Fibroblast of pulmonary artery (primary cell): Measurements from ENCODE around the gene KCTD18.
A peak's percentile ranks its signal among the peaks of the same experiment; 100 is the strongest.

Source experiments
- DNase-seq: peaks from one replicate; pipeline ENCODE4 v3.0.0-alpha.2; 2010; ENCODE audit warnings: low read depth
- H3K4me3 ChIP-seq: replicated peaks from 2 replicates; pipeline ENCODE4 v1.5.1; 2011; ENCODE audit warnings: low read depth, mild to moderate bottlenecking, control low read depth, low read length, moderate library complexity
- TF ChIP-seq, protein P1 (sequence below): IDR thresholded peaks from 2 replicates; pipeline ENCODE4 v1.5.1; 2011; ENCODE audit warnings: mild to moderate bottlenecking, control low read depth, low read length, inconsistent platforms; ENCODE audit errors: missing control alignments

Gene KCTD18

DNA sequence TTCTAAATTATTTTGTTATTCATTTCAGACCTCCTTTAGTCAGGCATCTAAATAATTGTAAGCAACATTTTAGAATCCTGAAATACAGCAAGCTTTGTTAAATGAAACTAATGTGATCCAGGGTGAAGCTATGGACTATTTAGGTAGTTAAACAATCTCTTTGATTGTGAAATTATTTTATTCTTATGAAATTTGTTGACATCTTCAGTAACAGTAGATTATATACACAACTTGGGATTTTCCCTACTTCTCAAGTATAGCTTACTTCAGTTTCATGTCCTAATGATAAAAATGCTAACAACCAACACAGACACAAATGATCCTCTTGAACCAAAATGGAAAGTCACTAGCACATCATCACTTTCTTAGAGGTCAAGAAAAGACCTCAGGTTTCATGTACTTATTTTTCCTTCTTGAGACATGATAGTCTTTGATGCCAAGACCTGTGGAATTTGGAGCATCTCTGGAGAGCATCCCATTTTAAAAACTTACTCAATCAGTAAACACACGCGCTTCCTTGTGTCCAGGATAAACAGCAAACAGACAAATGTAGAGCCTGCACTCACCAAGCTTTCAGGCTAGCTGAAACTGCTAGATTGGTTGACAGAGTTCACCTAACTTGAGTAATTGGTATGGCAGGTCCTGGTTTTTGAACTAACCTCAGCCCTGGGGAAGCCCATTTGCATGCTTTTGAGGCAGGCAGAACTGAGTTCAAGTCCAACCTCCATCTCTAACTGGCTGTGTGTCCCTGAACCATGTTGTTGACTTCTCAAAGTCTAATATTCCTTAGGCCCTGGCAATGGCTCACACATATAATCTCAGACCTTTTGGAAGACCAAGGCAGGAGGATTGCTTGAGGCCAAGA lies 47.8 kb downstream of the KCTD18 start:
- TF ChIP-seq, protein P1, sequence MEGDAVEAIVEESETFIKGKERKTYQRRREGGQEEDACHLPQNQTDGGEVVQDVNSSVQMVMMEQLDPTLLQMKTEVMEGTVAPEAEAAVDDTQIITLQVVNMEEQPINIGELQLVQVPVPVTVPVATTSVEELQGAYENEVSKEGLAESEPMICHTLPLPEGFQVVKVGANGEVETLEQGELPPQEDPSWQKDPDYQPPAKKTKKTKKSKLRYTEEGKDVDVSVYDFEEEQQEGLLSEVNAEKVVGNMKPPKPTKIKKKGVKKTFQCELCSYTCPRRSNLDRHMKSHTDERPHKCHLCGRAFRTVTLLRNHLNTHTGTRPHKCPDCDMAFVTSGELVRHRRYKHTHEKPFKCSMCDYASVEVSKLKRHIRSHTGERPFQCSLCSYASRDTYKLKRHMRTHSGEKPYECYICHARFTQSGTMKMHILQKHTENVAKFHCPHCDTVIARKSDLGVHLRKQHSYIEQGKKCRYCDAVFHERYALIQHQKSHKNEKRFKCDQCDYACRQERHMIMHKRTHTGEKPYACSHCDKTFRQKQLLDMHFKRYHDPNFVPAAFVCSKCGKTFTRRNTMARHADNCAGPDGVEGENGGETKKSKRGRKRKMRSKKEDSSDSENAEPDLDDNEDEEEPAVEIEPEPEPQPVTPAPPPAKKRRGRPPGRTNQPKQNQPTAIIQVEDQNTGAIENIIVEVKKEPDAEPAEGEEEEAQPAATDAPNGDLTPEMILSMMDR, result no peak
- DNase-seq, result no peak
- H3K4me3 ChIP-seq, result no peak overlapping the region

DNA sequence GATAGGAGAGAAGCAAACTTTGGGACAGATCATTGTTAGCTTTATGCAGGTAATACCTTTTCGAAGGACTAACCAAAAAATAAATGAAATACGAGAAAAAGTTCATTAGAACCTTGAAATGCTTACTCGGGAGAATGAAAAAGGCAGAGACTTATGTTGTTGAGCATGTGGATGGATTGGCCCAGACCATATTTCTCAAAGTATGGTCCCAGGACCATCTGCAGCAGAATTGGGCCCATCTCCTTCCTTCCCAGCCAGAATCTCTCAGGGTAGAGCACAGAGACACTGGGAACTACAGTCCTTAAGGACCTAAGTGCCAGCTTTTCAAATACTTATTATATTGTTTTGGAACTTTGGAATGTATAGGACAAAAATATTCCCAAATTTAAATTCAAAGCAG lies 50.8 kb downstream of the KCTD18 start:
- TF ChIP-seq, protein P1, result no peak
- no peak for DNase-seq
- no peak overlapping the region for H3K4me3 ChIP-seq

DNA sequence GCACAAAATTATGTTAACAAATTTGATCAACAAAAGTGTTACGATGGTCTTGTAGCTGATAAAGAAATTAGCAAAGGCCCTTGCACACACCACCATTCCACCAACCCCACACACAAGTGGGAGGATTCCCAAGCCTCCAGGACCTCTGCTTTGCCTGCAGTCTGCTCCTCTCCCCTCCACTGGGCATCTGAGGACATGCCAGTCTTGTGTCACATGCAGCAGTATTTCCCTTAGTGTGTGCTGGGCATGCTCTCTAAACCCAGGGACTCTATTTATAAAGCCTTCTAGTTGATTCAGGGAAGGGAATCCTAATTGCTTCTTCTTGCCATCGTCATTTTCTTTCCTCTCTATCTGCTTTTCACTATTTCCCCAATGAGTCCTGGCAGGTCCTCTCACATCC lies 53.3 kb downstream of the KCTD18 start:
- no peak overlapping the region for H3K4me3 ChIP-seq
- no peak for DNase-seq
- TF ChIP-seq, protein P1, result no peak

DNA sequence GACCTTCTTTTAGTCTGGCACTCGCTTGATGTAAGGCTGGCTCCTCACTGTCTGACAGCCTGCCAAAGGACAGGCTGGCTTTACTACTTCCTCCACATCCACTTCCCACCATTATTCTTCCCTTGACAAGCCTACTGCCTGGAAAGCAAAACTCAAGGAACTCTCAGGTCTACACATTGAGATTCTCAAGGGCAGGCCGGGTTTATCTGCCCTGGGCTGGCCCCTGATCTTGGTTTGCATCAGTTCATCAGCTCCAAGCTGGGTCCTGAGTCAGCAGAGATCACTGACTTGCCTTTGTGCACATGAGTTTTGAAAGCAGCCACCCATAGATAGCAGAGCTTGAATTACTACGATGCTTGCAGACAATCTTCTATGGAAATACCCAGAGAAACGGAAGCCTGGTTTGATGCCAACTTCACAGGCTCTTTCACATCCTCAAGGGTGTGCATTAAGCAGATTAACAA lies 53.9 kb downstream of the KCTD18 start:
- peak; percentile 75 for DNase-seq
- TF ChIP-seq, protein P1, result no peak
- no peak overlapping the region for H3K4me3 ChIP-seq

DNA sequence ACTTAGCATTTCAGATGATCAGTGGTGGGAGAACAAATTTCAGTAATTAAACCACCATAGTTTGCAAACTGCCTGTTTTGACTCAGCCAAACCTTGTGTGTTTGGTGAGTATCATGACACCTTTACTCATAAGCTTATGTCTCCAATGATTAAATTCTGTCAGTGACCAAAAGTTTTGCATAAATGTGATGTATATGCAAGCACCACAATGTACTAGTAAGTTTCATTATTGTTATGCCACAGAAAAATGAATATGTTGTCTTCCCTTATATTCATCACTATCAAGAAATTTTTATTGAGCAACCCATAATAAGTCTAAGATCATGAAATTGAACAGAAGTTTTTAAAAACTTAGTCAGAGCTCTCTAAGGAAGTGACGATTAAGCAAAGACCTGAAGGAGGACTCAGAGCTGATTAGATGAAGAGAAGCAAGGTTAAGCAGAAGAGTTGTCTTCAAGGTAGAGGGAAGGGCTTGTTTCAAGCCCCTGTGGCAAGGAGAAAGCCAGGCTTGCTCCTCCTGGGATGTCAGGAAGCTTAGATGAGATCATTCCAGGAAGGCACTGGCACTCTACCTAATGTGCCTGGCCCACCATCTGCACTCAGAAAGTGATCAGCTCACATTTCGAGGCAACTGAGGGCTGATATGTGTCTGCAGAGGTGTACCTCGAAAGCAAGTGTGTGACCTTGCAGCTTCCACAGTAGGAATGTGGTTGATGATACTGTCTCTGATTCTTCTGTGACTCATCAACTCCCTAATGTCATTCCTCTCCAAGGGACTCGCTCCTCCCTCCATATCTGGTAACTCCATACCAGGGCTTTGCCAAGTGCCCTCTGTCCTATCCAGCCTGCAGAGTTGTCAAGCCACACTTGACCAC lies 54.7 kb downstream of the KCTD18 start:
- DNase-seq, result peak; percentile 25
- H3K4me3 ChIP-seq, result no peak overlapping the region
- TF ChIP-seq, protein P1, result no peak

DNA sequence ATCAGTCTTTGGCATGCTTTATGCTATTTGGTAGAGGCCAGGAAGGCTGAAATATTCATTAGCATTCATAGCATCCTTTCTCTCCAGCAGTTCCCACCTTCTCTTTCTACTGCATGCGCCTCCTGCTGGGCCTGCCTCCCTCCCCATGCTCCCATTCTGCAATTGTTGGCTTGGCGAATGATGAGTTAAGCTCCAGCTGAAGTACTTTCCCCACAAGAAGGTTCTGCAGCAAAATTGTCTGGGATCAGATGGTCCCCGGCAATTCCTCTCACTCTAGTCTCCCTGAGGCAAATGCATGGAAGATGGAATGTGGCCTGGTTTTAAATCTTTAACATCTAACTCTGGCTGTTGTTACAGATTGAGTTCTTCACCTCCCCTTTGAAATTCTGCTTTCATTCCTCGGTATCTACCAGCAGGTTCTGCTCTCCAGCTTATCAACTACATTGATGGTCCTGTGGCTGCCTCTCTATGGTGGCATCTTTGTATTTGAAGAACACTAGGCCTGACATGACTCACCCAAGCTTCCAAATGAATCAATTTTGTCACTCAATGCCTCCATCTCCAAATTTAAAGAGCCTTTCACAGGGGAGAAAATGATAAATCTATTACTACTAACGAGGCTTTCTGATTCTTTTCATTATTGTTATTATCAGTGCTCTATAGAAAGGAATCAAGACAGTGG lies 55.9 kb downstream of the KCTD18 start:
- DNase-seq, result no peak
- TF ChIP-seq, protein P1, result no peak
- H3K4me3 ChIP-seq, result no peak overlapping the region
